Measurements from ENCODE around the gene ACTN3. TPM values are rescaled to one million over a fixed set of nuclear protein-coding genes. Genes with fewer than 3 reads are reported as not detected.
"Not testable (repeated sequence)": the region's sequence is repeated elsewhere in the genome, so short reads cannot be mapped to it uniquely, and the experiment has no call there.

The ACTN3 gene
- polyA plus RNA-seq, 1 donor from 2014 or later, result not detected

GRCh38 chr11:66604155-66604554, 57.5 kb downstream of the ACTN3 start:
- H3F3A ChIP-seq (ENCODE audit: insufficient read depth, low read length, poor library complexity, severe bottlenecking), result no peaks in the 10 kb centered on the region
- H3K4me3 ChIP-seq (ENCODE audit: low read length), result no peak overlapping the region
- H3K4me2 ChIP-seq (ENCODE audit: low read length), result no peak overlapping the region
- no peaks in the 10 kb centered on the region for H3K36me3 ChIP-seq (ENCODE audit: insufficient read depth, low read length)
- H3K9me2 ChIP-seq (ENCODE audit: insufficient read depth, low read length), result no peaks in the 10 kb centered on the region
- H4K20me1 ChIP-seq (ENCODE audit: insufficient read depth), result no peaks in the 10 kb centered on the region
- H3K9ac ChIP-seq (ENCODE audit: low read length), result no peak overlapping the region
- TF ChIP-seq SMC3 (conservative IDR thresholded peaks at IDR 0.05; ENCODE audit: poor library complexity) (no peak), RAD21 (conservative IDR thresholded peaks at IDR 0.05) (no peak), TAF1 (IDR thresholded peaks at IDR 0.05; ENCODE audit: low read depth) (no peak), EZH2 (IDR thresholded peaks at IDR 0.05; ENCODE audit: borderline replicate concordance, insufficient read depth, low read length, poor library complexity, severe bottlenecking) (no peak), CTCF (IDR thresholded peaks at IDR 0.05; ENCODE audit: poor library complexity, severe bottlenecking) (no peak), MXI1 (conservative IDR thresholded peaks at IDR 0.05; ENCODE audit: poor library complexity, severe bottlenecking) (no peak), REST (IDR thresholded peaks at IDR 0.05; ENCODE audit: borderline replicate concordance) (no peak), EP300 (conservative IDR thresholded peaks at IDR 0.05; ENCODE audit: poor library complexity, severe bottlenecking) (no peak), POLR2AphosphoS5 (IDR thresholded peaks at IDR 0.05) (no peak)
- H2AFZ ChIP-seq (ENCODE audit: low read depth, low read length), result no peak overlapping the region
- no peaks in the 10 kb centered on the region for H3K79me2 ChIP-seq (replicated peaks; ENCODE audit: insufficient read depth, low read length)
- no peak overlapping the region for H3K27ac ChIP-seq (ENCODE audit: low read length)
- no peaks in the 10 kb centered on the region for H3K9me3 ChIP-seq (ENCODE audit: low read length)
- H3K27me3 ChIP-seq (ENCODE audit: insufficient read depth, low read depth, low read length), result no peaks in the 10 kb centered on the region

- not testable (repeated sequence) for H3K27ac ChIP-seq (ENCODE audit: low read length); H2AFZ ChIP-seq (ENCODE audit: low read depth, low read length); H4K20me1 ChIP-seq (ENCODE audit: insufficient read depth); H3K9ac ChIP-seq (ENCODE audit: low read length); H3F3A ChIP-seq (ENCODE audit: insufficient read depth, low read length, poor library complexity, severe bottlenecking); H3K9me2 ChIP-seq (ENCODE audit: insufficient read depth, low read length); H3K36me3 ChIP-seq (ENCODE audit: insufficient read depth, low read length); H3K27me3 ChIP-seq (ENCODE audit: insufficient read depth, low read depth, low read length); H3K9me3 ChIP-seq (ENCODE audit: low read length); H3K79me2 ChIP-seq (replicated peaks; ENCODE audit: insufficient read depth, low read length); H3K4me2 ChIP-seq (ENCODE audit: low read length); H3K4me3 ChIP-seq (ENCODE audit: low read length)
Observed at GRCh38 chr11:66606608-66607007, 59.9 kb downstream of the ACTN3 start.

Measured in neural cell (in vitro differentiated cells).